ENCODE results near the gene ZBTB21.

Gene ZBTB21

DNA sequence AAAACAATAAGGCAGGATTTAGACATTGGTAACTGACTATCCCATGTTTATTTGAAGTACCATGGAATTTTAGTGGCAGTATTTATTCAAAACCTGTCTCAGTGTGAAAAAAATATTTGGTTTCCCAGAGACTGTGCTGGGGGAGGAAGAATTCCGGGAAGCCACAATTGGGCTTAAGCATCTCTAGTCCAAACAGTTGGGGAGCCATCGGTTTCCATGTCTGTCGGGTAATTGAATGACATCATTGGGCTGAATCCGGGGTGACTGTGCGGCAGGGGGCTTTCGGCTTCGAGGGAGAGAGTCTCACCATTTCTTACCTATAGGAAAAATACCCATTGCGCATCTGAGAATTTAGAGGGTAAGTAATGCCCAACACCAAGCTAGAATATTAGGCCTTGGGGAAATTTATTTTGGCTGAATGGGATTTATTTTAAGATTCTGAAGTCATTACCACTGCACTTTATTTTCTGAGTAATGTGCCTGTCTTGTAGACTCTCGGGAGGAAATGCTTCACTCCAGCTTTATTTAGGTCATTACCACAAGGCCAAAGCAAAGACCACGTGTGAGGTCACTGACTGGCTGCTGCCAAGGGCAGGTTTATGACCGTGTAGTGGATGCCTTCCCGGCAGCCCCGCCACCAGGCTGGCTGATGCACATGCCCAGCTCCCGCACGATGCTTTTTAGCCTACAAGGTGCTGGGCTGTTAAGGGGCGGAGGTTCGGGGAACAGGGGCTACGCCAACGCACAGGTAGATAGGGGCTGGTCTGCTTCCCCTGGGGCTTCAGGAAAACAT is 37.9 kb upstream of the ZBTB21 start:
- ChIA-PET POLR2A (interaction anchor here (0.7 to 1.0 kb wide), 5 partner anchors 8 to 69 kb away, joined by 3 read pairs; no protein-coding TSS in a partner anchor), CTCF (interaction anchor here (0.8 kb wide), 1 partner anchor 11 kb away, joined by 3 read pairs; no protein-coding TSS in a partner anchor)
- DNase-seq (ENCODE audit: low read depth, low spot score) = peak; percentile 96
- H3K4me3 ChIP-seq (ENCODE audit: low read depth, low read length) = no peak overlapping the region
- TF ChIP-seq, protein P1, sequence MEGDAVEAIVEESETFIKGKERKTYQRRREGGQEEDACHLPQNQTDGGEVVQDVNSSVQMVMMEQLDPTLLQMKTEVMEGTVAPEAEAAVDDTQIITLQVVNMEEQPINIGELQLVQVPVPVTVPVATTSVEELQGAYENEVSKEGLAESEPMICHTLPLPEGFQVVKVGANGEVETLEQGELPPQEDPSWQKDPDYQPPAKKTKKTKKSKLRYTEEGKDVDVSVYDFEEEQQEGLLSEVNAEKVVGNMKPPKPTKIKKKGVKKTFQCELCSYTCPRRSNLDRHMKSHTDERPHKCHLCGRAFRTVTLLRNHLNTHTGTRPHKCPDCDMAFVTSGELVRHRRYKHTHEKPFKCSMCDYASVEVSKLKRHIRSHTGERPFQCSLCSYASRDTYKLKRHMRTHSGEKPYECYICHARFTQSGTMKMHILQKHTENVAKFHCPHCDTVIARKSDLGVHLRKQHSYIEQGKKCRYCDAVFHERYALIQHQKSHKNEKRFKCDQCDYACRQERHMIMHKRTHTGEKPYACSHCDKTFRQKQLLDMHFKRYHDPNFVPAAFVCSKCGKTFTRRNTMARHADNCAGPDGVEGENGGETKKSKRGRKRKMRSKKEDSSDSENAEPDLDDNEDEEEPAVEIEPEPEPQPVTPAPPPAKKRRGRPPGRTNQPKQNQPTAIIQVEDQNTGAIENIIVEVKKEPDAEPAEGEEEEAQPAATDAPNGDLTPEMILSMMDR (IDR thresholded peaks at IDR 0.05; ENCODE audit: insufficient read depth, low read length, missing control alignments) = peak; percentile 32

- CTCF ChIA-PET = interaction anchor here (1.2 kb wide), 1 partner anchor 36 kb away, joined by 3 read pairs; no protein-coding TSS in a partner anchor
- H3K4me3 ChIP-seq (ENCODE audit: low read depth, low read length) = no peak overlapping the region
- no peak for DNase-seq (ENCODE audit: low read depth, low spot score)
- TF ChIP-seq, protein P1 (IDR thresholded peaks at IDR 0.05; ENCODE audit: insufficient read depth, low read length, missing control alignments) = no peak
- POLR2A ChIA-PET = no interaction called here
Observed at GRCh38 chr21:42044871-42045495, 34.8 kb upstream of the ZBTB21 start.

DNA sequence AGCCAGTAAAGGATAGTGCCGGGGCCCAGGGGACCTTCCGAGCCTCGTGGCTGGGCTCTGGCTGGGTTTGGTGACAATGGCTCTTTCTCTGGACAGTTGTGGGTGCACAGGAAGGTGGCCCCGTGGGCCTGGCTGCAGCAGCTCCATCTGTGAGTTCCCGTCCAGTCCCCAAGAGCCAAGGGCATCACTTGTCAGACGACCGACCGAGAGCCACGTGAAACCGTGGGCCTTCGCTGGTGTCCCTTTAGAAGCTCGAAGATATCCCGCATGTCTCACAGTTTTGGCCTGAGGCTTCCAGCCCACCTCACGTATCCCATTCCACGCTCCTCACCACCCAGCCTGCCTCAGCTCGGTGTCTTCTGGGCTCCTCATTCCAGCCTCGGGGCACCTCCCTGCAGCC is 33.8 kb upstream of the ZBTB21 start:
- ChIA-PET POLR2A (no interaction called here), CTCF (no interaction called here)
- TF ChIP-seq, protein P1 (IDR thresholded peaks at IDR 0.05; ENCODE audit: insufficient read depth, low read length, missing control alignments) = no peak
- no peak for DNase-seq (ENCODE audit: low read depth, low spot score)
- H3K4me3 ChIP-seq (ENCODE audit: low read depth, low read length) = no peak overlapping the region

- no peak for DNase-seq (ENCODE audit: low read depth, low spot score)
- CTCF ChIA-PET = no interaction called here
- TF ChIP-seq, protein P1 (IDR thresholded peaks at IDR 0.05; ENCODE audit: insufficient read depth, low read length, missing control alignments) = no peak
- POLR2A ChIA-PET = no interaction called here
- H3K4me3 ChIP-seq (ENCODE audit: low read depth, low read length) = no peak overlapping the region
Observed at GRCh38 chr21:42043201-42043895, 33.2 kb upstream of the ZBTB21 start.

DNA sequence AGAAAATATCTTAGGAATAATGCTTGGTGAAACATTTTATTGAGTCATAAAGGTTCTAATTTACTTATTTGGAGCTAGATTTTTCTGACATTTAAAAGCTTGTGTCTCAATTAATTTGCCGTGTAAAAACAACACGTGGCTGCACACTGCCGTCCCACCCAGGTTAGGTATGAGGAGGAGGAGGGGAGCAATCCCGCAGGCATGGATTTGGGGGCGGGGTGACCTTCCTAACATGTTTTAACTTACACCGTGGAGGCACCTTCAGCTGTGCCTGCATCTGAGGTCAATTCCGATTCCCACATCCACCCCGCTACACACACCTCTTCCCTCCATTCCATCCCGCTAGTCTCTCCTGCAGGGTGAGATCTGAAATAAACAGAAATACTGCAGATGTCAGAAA is 32.5 kb upstream of the ZBTB21 start:
- DNase-seq (ENCODE audit: low read depth, low spot score) = no peak
- no peak overlapping the region for H3K4me3 ChIP-seq (ENCODE audit: low read depth, low read length)
- CTCF ChIA-PET = interaction anchor here (3.7 kb wide), 1 partner anchor 75 kb away, joined by 11 read pairs; no protein-coding TSS in a partner anchor
- TF ChIP-seq, protein P1 (IDR thresholded peaks at IDR 0.05; ENCODE audit: insufficient read depth, low read length, missing control alignments) = no peak
- POLR2A ChIA-PET = no interaction called here

DNA sequence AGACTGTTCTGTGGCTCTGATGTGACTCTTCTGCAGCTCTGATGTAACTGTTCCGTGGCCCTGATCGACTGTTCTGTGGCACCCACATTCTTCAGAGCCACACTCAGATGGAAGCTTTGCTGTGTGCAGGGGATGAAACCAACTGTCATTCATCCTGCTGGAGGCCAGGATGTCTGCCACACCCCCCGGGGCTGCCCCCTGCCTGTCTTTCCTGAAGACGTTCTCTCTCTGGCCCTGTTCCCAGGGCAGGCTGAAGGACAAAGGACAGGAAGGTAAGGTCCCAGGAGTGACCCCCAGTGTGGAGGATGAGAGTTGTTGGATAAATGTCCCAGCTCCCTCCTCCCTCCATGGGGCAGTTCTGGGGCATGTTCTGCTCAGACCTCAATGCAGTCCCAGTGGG is 31.6 kb upstream of the ZBTB21 start:
- H3K4me3 ChIP-seq (ENCODE audit: low read depth, low read length) = no peak overlapping the region
- ChIA-PET CTCF (interaction anchor here (3.7 kb wide), 1 partner anchor 75 kb away, joined by 11 read pairs; no protein-coding TSS in a partner anchor), POLR2A (interaction anchor here (0.6 kb wide), 1 partner anchor 39 kb away, joined by 3 read pairs; no protein-coding TSS in a partner anchor)
- DNase-seq (ENCODE audit: low read depth, low spot score) = no peak
- TF ChIP-seq, protein P1 (IDR thresholded peaks at IDR 0.05; ENCODE audit: insufficient read depth, low read length, missing control alignments) = no peak
